ENCODE data around the gene RCAN1. TPM values are rescaled to one million over a fixed set of nuclear protein-coding genes. Genes with fewer than 3 reads are reported as not detected.

Gene RCAN1
- total RNA-seq: 8.0 and 9.1 TPM in 2 replicates

DNA sequence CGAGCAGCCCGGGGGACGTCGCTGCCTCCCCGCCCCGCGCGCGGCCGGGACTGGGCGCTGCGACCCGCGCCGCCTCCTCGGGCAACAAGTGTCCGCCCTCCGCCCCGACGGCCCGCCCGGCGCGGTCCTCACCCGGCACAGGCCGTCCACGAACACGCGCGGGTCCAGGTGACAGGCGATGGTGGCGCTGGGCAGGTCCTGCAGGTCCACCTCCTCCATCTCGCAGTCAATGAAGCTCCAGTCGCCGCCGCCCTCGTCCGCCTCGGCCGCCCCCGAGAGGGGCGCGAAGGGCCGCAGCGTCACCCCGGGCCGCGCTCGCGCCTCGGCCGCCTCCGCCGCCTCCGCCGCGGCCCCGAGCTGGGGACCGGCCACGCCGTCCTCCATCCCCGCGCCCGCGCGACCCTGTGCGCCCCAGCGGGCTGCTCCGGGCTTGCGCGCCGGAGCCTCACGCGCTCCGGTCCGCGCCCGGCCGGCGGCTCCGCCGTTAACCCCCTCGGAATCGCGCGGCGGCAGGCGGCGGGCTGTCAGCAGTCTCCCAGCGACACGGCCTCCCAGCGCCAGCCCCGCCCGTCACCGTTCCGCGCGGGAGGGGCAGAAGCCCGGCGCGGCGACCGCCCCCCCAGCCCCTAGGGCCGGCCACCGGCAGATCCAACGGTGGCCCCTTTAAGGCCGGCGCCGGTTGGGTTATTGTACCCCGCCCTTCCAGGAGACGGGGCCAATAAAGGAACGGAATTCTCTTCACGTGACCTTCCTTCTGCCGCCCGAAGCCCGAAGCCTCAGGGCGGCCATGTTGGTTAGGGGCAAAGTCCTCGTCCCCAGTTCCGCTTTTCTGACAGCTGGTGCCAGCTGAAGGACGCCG is at the start of gene RCAN1:
TSS of gene RCAN1 (minus strand) at position 486 of the 859 bp plus-strand sequence. CDS start at position 384, 102 bp downstream.
- intact Hi-C loops (cut with micrococcal nuclease): loop anchor here (1.0 to 10.0 kb wide), 3 partner anchors 25 to 1072 kb away; partner anchors contain the start of genes CRYZL1, GART, ITSN1 and SON

DNA sequence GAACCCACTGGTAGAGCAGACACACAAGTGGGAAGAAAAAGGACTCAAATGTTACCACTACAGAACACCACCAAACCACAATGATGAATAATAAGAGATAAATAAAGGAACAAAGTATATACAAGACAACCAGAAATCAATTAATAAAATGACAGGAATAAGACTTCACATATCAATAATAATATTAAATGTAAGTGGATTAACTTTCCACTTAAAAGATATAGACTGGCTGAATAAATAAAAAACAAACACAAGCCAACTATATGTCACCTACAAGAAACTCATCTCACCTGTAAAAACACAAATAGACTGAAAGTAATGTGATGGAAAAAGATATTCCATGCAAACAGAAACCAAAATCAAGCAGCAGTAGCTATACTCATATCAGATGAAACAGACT is 46.9 kb upstream of the RCAN1 start:
- intact Hi-C loops (cut with micrococcal nuclease): no loop called here

DNA sequence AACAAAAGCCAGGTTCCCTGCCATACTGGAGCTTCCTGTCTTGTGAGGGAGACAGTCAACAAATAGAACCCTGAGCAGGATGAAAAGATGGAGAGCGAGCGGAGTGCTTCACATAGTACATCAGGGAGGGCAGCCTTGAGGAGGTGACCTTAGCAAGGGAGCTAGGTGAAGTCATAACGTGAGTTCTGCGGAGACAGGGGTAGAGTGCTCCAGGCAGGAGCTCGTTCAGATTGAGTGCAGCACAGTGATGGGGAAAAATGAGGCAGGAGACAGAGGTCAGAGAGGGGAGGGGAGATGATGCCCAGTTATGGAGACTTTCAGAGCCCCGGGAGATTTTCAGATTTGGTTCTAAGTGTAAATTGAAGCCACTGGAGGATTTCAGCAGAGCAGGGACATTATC is 38.6 kb upstream of the RCAN1 start:
- intact Hi-C loops (cut with micrococcal nuclease): no loop called here

DNA sequence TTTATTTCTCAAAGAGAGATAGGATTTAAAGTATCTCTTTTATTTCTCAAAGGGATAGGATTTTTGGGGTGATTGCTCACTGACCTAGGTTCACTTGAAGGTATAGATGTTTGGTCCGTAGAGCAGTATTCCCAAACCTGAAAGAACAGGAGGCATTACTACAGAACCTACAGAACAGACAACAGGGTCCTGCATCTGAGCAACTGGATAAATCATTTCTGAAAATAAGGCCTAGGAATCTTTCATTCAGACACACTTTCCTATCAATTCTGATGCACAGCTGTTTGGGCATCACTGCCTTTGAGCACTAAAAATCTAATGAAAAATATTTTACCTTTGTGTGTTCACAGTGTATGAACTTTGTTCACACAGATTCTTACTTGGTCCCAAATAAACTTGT is 36.7 kb upstream of the RCAN1 start:
- intact Hi-C loops (cut with micrococcal nuclease): no loop called here

DNA sequence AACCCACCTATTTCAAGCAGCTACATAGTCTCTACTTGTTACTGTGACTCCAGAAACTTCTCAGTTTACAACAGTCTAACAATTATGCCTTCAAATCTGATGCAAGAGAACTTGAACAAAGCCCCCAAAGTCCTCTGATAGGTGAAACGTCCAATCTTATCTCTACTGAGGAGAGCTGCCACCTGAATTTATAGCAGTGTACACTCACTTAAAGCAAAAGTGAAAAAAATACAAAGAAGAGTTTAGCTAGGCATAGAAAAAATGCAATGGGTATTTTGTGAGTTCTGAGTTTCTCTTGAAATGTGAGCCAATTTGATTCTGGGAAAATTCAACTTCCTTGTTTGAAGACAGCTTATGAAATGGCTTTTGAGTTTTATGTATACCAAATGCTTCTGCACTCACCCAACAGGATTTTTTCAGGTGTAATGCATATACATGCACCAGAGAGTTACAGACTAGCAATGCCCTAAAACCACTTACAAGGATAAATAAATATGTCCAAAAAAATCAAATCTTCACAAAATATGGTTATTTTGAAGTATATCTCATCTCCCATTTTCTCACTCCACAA is 36.0 kb upstream of the RCAN1 start:
- intact Hi-C loops (cut with micrococcal nuclease): no loop called here

DNA sequence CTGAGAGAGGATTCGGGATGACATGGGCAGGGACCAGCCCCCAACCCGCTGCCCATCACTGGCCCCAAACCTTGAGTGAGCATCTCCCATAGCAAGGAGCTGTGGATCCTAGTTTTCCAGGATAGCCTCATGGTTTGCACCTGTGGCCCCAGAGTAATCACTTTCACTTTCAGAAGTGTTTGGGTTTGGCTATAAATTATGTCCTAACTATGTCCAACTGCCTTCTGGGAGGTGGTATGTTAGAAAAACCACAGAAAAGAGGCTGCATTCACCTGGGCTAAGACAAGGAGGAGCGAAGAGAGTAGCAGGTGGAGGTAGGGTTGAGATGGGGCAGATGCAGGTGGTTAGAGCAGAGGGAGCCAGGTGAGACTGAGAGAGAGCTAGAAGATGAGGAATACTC is 34.5 kb upstream of the RCAN1 start:
- intact Hi-C loops (cut with micrococcal nuclease): no loop called here

DNA sequence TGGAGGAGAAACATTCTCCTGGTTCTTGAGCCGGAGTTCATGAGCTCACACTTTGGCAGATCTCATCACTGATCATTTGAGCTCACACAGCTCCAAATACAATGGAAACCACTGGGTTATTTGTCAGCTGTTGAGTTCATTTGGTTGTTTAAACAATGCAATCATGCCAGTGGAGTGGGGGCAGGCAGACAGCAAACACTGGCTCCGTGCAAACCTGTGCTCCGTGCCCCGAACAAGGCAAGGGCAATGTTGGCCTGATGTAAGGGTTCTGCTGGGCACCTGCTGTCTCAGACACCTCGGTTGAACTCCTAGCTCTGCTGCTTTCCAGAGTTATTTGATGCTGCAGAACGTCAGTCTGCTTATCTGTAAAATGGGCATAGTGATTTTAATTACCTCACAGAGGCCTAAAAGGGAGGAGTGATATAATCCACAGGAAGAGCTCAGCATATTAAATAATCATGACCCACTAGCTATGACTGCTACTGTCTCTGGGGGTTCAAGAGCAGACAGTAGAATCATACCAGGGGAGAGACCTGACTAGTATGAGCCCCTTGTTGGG is 33.9 kb upstream of the RCAN1 start:
- intact Hi-C loops (cut with micrococcal nuclease): no loop called here

DNA sequence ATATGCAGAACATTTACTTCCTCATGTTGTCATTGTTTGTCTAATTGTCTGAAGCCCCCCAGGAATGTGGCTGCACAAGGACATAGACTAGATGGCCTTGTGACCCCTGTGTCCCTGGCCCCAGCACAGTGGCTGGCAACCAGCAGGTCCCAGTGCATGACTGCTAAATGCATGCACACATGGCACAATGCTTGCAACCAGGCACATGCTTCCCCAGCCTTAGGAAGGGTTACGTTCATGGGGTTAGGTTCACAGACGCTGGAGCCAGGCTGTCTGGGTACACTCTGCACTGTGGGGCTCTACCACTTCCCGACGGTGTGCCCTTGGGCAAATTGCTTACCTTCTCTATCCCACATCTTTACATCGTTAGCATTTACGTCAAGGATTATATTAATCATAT is 32.6 kb upstream of the RCAN1 start:
- intact Hi-C loops (cut with micrococcal nuclease): no loop called here

DNA sequence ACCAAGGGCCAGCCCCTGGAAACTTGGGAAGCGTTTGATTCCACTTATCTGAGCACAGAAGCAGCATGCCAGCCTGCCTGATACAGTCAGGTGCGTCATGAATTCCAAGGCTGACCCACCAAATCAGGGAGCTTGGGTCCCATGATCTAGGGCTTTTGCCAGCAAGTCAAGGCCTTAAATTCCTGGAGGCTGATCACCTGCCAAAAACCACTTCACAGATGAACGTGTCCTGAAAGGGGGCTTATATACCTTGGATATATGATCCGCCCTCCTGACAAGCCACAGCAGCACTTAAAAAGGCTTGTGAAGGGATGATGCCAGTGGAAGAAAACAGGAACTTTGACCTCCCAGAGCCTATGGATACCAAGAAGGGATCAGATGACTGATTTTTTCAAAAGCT is 29.9 kb upstream of the RCAN1 start:
- intact Hi-C loops (cut with micrococcal nuclease): no loop called here

DNA sequence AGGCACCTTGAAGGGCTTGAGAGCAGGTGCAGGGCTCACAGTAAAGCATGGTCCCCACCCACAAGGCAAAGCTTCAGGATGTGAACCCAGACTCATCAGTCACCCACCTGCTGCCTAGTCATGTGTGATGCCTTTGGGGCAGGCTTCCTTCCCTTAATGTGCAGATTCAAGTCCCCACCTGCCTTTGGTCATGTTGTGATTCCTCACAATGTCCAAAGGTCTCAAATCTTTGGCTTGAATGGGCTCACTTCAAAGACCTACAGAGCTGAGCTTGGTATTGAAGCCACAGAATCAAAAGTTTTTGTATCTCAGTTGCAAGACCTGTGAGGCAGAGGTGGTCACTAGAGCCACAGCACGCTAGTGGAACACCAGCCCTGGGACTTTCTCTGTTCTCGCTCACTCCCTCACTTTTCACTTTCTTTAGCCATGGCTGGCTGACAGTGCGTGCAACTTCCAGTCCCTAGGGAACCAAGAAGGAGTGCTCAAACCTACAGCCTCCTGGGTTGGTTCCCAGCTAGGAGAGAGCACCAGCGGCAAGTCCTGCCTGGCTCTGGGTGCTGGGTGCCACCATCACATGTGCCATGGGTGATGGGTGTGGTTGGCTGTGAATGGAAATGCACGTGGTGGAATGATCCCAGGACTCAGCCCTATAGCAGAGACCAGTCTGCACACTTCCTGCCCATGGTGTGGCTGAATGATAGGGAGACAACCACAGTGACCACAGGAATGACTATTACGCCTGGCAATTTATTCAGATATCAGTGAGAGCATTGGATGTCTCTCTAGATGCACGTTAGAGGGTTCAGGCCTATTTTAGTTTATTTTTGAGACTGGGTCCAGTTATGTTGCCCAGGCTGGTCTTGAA is 27.5 kb upstream of the RCAN1 start:
- intact Hi-C loops (cut with micrococcal nuclease): no loop called here

DNA sequence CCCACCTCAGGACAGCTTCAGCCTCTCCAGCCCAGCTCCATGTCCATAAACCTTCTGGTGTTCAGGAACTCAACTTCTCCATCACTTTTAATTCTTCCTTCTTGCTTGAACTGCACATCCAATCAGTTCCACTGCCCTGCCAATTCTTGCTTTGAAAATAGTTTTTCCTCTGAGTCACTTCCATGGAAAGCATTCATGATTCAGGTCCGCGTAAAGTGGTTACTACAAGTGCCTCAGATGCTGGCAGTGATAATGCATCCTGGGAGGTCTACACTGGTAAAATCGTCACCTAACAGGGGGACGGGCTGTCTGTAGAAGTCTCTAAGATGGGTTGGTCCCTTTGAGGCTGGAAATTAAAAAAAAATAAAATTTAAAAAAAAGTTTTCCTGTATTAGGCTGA is 25.9 kb upstream of the RCAN1 start:
- intact Hi-C loops (cut with micrococcal nuclease): loop anchor here (1.0 kb wide), 1 partner anchor 26 kb away; the partner anchor contains the start of gene RCAN1

DNA sequence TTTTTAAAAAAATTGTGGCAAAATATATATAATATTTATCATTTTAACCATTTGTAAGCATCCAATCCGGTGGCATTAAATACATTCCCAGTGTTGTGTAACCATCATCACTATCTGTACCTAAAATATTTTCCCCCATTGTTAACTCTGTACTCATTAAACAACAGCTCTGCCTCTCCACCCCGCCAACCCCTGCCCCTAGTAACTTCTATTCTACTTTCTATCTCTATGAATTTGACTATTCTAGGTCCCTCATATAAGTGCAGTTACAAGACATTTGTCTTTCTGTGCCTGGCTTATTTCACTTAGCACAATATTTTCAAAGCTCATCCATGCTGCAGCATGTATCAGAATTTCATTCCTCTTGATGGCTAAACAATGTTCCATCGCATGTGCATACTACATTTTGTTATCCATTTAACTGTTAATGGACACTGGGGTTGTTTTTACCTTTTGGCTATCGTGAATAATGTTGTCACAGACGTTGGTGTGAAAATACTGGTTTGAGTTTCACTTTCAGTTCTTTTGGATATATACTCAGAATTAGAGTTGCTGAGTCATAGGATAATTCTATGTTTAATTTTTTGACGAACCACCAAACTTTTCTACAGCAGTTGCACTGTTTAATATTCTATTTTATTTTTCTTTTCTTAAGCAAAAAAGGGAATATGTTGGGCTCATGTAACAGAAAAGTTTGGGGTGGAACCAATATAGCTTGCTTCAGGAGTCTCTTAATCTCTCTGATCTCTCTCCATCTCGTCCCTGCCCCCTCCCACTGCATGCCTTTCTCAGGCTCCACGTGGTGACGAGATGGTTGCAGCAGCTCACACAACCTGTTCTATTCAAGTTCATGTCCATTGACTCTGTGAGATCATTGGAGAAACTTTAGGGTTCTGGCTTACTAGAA is 25.2 kb upstream of the RCAN1 start:
- intact Hi-C loops (cut with micrococcal nuclease): loop anchor here (1.0 kb wide), 1 partner anchor 25 kb away; the partner anchor contains the start of gene RCAN1

DNA sequence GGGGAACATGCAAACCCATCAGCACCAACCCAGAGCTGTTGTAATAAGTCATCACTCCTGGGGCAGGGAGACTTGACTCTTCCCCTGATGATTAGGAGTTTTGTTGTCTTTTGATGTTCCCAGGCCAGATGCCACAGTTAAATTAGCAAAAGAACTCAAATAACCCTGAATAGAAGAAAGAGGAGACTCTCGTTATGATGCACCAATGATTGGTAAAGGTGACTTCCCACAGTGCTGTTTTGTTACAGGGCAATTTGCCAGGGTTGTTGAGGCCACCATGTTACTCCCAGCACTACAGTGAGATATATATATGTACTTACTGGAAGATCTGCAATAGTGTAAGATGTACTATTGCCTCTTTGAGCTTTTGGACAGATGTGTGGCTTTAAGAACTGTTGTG is 24.3 kb upstream of the RCAN1 start:
- intact Hi-C loops (cut with micrococcal nuclease): no loop called here

DNA sequence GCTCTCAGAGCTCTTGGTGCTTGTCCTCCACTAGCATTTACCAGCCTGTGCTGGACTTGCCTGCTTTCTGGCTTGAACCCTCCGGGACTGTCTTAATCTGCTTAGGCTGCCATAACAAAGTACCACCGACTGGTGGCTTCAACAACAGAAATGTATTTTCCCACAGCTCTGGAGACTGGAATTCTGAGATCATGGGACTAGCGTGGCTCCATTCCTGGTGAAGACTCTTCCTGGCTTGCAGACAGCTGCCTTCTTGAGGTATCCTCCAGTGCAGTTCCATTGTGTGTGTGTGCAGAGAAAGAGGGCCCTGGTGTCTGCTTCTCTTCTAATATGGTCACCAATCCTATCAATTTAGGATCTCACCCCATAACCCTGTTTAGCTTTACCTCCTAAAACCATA is 22.0 kb upstream of the RCAN1 start:
- intact Hi-C loops (cut with micrococcal nuclease): no loop called here

DNA sequence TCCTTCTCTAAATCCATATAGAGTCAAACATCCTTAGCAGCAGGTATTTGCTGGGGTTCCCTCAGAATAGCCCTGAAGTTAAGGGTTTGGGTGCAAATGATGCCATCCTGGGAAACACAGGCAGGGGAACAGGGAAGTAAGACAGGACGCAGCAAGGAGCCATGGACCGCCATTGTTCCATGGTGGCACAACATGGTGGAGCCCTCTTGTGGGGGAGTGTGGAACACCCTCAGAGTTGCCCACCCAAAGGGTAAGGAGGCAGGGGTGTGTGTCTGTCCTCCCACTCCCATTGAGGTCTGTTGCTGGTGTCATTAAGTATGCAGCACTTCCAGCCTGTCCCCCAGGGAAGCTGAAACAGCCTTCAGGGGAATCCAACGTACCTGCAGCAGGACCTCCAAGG is 20.4 kb upstream of the RCAN1 start:
- intact Hi-C loops (cut with micrococcal nuclease): no loop called here

DNA sequence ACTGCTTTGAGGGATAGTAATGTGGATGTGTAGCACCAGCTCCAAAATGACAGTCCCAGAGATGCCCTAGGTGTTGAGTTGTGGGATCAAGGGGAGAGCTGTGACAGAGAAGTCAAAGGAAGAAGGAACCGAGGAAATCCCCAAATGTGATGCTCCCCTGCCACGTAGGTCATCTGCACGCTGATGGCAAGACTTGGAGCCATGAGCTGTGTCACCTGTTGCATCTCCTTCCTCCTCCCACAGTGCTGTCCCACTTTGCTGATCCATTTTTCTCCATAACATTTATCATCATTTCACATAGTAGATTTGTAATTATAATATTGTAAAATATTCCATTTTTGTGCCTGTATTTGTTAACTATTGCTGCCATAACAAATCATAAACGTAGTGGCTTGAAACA is 17.6 kb upstream of the RCAN1 start:
- intact Hi-C loops (cut with micrococcal nuclease): no loop called here

DNA sequence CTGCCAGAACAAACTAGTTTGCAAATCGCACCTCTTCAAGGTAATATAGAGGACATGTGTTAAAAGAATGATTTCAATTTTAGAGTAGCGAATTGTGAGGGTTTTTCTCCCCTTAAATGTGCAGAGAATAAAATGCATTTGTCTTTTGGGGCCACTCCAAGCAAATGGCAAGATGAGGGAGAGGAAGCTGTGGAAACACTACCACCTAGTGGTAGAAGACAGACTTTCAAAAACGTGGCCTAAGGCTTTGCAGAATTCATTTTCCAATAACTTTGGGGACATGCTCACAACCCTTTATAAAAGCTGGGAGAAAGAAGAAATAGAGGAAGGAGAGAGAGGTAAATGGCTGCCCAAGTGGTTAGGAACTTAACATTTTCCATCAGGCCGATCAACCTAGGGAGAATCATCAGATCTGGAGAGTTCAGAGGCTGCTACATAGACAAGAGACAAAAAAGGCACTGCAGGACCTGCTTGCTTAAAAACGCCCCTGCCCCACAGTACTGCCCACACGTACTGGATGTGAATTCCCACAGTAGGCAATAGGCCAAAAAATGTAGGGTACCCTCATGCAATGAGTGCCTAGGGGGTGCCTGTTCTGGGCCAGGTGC is 15.7 kb upstream of the RCAN1 start:
- intact Hi-C loops (cut with micrococcal nuclease): no loop called here

DNA sequence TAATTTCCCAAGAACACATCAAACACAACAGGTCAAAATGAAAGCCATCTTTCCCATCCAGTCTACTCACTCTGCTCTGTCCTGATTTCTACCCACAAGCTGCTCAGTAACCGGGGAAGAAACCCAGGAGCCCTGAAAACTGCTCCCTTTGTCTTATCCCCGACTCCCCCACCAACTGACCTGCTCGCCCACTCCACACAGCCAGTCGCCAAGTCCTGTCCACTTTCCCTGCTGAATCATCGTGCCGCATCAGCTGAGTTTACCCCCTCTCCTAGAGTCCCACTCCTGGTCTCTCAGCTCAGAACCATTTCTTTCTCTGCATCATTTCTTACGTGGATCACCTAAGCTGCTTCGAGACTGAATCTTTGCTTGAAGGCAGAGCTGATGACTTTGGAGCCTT is 11.2 kb upstream of the RCAN1 start:
- intact Hi-C loops (cut with micrococcal nuclease): no loop called here

DNA sequence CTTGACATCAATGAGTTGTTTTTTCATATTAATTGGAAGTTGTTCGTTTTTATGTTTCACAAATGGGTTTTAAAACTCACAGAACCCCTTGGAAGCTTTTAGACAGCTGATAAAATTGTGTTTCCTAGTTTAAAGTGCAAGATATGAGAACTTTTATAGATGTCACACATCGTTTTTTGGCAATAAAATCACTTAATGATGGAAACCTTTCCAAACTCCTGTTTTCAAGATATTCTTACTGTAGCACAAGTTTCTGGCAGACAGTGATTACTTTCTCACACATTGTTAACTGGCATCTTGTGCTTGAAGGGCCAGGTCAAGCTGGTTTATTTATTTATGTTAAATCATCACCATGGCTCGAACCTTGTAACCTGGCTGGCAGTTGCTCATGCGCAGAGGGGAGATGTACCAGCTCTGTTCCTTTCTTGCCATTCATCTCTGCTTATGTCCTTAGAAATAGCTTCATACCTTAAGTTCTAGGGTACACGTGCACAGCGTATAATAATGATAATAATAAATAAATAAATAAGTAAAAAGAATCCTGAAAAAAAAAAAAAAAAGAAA is 10.2 kb upstream of the RCAN1 start:
- intact Hi-C loops (cut with micrococcal nuclease): no loop called here

DNA sequence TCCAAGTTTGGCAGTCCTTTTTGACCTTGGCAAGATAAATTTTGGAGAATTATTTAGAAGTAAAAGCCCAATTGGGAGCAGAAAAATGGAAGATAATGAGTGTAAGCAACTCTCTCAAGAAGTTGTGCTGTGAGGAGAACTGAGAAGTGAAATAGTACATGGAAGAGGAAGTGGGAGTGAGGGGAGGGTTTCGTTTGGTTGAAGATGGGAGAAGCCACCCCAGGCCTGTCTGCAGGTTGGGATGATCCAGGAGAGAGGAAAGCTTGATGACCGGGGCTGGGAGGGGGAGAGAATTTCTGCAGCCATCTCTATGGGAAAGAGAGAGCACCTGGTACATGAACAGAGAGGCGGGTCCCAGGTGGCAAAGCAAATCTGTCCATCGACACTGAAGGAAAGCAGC is 8.6 kb upstream of the RCAN1 start:
- intact Hi-C loops (cut with micrococcal nuclease): no loop called here
